GM23338 (cell line): ENCODE measurements around the gene PTPA. TPM values are rescaled to one million over a fixed set of nuclear protein-coding genes. Genes with fewer than 3 reads are reported as not detected.

Experiments
- ATAC-seq: fragments of 200-7000 bp; cut with Tn5 transposase; 3 replicates; pipeline ENCODE4 v1.9.1; 2020
- DNase-seq: peaks from one replicate; pipeline ENCODE4 v3.0.0-alpha.2; 2015; ENCODE audit warnings: low spot score
- H2AFZ ChIP-seq: fragments of 200-600 bp; sonication (generic); 2 replicates; pipeline ENCODE4 v1.8.0; 2016; ENCODE audit warnings: antibody characterized with exemption, mild to moderate bottlenecking, moderate library complexity
- H3F3A ChIP-seq: fragments of 200-600 bp; sonication (generic); replicated peaks from 2 replicates; pipeline ENCODE4 v1.8.0; 2017; ENCODE audit warnings: antibody characterized with exemption, mixed run types, low read depth
- H3K27ac ChIP-seq: fragments of 200-600 bp; sonication (generic); 2 replicates; pipeline ENCODE4 v1.6.1; 2016; ENCODE audit warnings: low read depth
- H3K27me3 ChIP-seq: fragments of 200-600 bp; sonication (generic); 2 replicates; pipeline ENCODE4 v1.8.0; 2016; ENCODE audit warnings: mild to moderate bottlenecking, mixed run types, moderate library complexity; ENCODE audit not compliant: insufficient read depth
- H3K36me3 ChIP-seq: fragments of 200-600 bp; sonication (generic); 2 replicates; pipeline ENCODE4 v1.8.0; 2016; ENCODE audit warnings: mild to moderate bottlenecking; ENCODE audit not compliant: insufficient read depth
- H3K4me1 ChIP-seq: fragments of 200-600 bp; sonication (generic); 2 replicates; pipeline ENCODE4 v1.8.0; 2016; ENCODE audit warnings: mild to moderate bottlenecking, moderate library complexity; ENCODE audit not compliant: insufficient read depth
- H3K4me2 ChIP-seq: fragments of 200-600 bp; sonication (generic); 2 replicates; pipeline ENCODE4 v1.7.1; 2017; ENCODE audit warnings: mixed run types
- H3K4me3 ChIP-seq: fragments of 200-600 bp; sonication (generic); 2 replicates; pipeline ENCODE4 v1.6.1; 2016; ENCODE audit warnings: mixed run types
- H3K79me2 ChIP-seq: fragments of 200-600 bp; sonication (generic); replicated peaks from 2 replicates; pipeline ENCODE4 v1.8.0; 2017; ENCODE audit warnings: mild to moderate bottlenecking; ENCODE audit not compliant: insufficient read depth
- H3K9me2 ChIP-seq: fragments of 200-600 bp; sonication (generic); 2 replicates; pipeline ENCODE4 v1.8.0; 2017; ENCODE audit not compliant: insufficient read depth
- H4K20me1 ChIP-seq: fragments of 200-600 bp; sonication (generic); replicated peaks from 2 replicates; pipeline ENCODE4 v1.8.0; 2017; ENCODE audit warnings: mild to moderate bottlenecking; ENCODE audit not compliant: insufficient read depth
- H3K27ac Mint-ChIP-seq: 2 replicates; pipeline ENCODE4 v1.8.0; 2020; ENCODE audit warnings: inconsistent platforms, mild to moderate bottlenecking, moderate library complexity, mixed read lengths
- H3K27me3 Mint-ChIP-seq: 3 replicates; pipeline ENCODE4 v1.8.0; 2022; ENCODE audit warnings: low read depth, mild to moderate bottlenecking, moderate library complexity, mixed read lengths, inconsistent platforms; ENCODE audit not compliant: insufficient read depth, poor library complexity
- H3K36me3 Mint-ChIP-seq: 3 replicates; pipeline ENCODE4 v1.8.0; 2021; ENCODE audit warnings: low read depth, mild to moderate bottlenecking, inconsistent platforms, moderate library complexity, mixed read lengths
- H3K4me1 Mint-ChIP-seq: 3 replicates; pipeline ENCODE4 v1.8.0; 2020; ENCODE audit warnings: mild to moderate bottlenecking, inconsistent platforms, mixed read lengths
- H3K4me3 Mint-ChIP-seq: 3 replicates; pipeline ENCODE4 v1.8.0; 2021; ENCODE audit warnings: moderate library complexity, mild to moderate bottlenecking, inconsistent platforms, mixed read lengths
- H3K9me3 Mint-ChIP-seq: 3 replicates; pipeline ENCODE4 v1.8.0; 2020; ENCODE audit warnings: moderate library complexity, mild to moderate bottlenecking, inconsistent platforms, mixed read lengths
- CREB1 ChIP-seq: fragments of 250-450 bp; sonication (Bioruptor Pico); IDR thresholded peaks from 2 replicates; pipeline ENCODE4 v1.5.0; 2020; ENCODE audit warnings: low read depth, mild to moderate bottlenecking, moderate library complexity
- EZH2 ChIP-seq: fragments of 200-600 bp; sonication (generic); IDR thresholded peaks from one replicate; pipeline ENCODE4 v1.8.0; 2017; ENCODE audit warnings: antibody characterized with exemption, mild to moderate bottlenecking, low read depth; ENCODE audit not compliant: unreplicated experiment
- EZH2phosphoT487 ChIP-seq: fragments of 200-600 bp; sonication (generic); IDR thresholded peaks from one replicate; pipeline ENCODE4 v1.8.1; 2018; ENCODE audit warnings: antibody characterized with exemption; ENCODE audit not compliant: unreplicated experiment
- JUNB ChIP-seq: IDR thresholded peaks from one replicate; pipeline ENCODE4 v1.6.1; 2016; ENCODE audit warnings: antibody characterized with exemption; ENCODE audit not compliant: unreplicated experiment
- NANOG ChIP-seq: IDR thresholded peaks from 2 replicates; pipeline ENCODE4 v1.6.1; 2016; ENCODE audit warnings: antibody characterized with exemption, borderline replicate concordance
- POLR2AphosphoS5 ChIP-seq: IDR thresholded peaks from 2 replicates; pipeline ENCODE4 v1.6.1; 2016; ENCODE audit warnings: antibody characterized with exemption, low read depth
- STAT1 ChIP-seq: IDR thresholded peaks from one replicate; pipeline ENCODE4 v1.6.1; 2016; ENCODE audit warnings: antibody characterized with exemption; ENCODE audit not compliant: unreplicated experiment
- ZNF114 ChIP-seq: fragments of 250-450 bp; sonication (Bioruptor Pico); IDR thresholded peaks from 2 replicates; pipeline ENCODE4 v1.5.0; 2020; ENCODE audit warnings: mild to moderate bottlenecking, moderate library complexity
- ZNF331 ChIP-seq: fragments of 250-450 bp; sonication (Bioruptor Pico); IDR thresholded peaks from 2 replicates; pipeline ENCODE4 v1.5.0; 2020; ENCODE audit warnings: low read depth, mild to moderate bottlenecking, moderate library complexity
- polyA plus RNA-seq: library from polyadenylated mRNA; unstranded; fragments of >200 nt; fragmentation: Nextera tagmentation; extraction: Ambion mirVana; gene quantifications from 2 replicates; pipeline ENCODE4 v1.2.1, GENCODE V29; 2016
- total RNA-seq: library from RNA; depleted of rRNA; stranded (reverse); fragments of >200 nt; shearing (Covaris generic); gene quantifications from 2 replicates; pipeline ENCODE4 v1.2.3, GENCODE V29; 2014
- TF ChIP-seq, protein P1 (sequence below), 2 experiments: fragments of 200-600 bp in 1 of 2; sonication (generic) in 1 of 2; conservative IDR thresholded peaks; 2 replicates each; pipeline versions ENCODE4 v1.5.1 to v1.6.1; 2016 to 2017; ENCODE audit warnings: antibody characterized with exemption in 2 of 2, low read depth in 2 of 2, mild to moderate bottlenecking in 2 of 2, moderate library complexity in 1 of 2
- TF ChIP-seq, protein P2 (sequence below): IDR thresholded peaks from one replicate; pipeline ENCODE4 v1.6.1; 2018; ENCODE audit warnings: antibody characterized with exemption; ENCODE audit not compliant: unreplicated experiment
- TF ChIP-seq, protein P3 (sequence below): IDR thresholded peaks from 2 replicates; pipeline ENCODE4 v1.6.1; 2016; ENCODE audit warnings: antibody characterized with exemption

The PTPA gene
- total and polyA plus RNA-seq, 2 experiments from 2014 or later = 53.9 to 122 TPM

DNA sequence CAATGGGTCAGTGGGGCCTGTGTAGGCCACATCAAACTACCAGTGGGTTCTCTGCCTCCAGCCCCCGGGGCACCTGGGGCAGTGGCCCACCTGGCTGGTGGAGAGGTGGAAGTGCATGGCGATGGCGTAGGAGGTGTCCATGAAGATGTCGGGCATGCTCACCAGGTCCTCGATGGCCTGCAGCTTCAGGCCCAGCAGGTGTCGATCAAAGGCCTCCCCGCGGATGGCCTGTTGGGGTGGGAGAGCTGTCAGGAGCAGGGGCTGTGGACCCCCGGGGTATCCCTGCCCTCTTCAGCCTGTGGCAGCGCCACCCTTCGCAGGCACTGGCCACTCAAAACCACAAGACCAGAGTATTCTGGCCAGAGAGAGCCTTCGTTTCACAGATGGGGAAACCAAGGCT, 15.3 kb upstream of the PTPA start (continued):
- TF ChIP-seq, protein P1, sequence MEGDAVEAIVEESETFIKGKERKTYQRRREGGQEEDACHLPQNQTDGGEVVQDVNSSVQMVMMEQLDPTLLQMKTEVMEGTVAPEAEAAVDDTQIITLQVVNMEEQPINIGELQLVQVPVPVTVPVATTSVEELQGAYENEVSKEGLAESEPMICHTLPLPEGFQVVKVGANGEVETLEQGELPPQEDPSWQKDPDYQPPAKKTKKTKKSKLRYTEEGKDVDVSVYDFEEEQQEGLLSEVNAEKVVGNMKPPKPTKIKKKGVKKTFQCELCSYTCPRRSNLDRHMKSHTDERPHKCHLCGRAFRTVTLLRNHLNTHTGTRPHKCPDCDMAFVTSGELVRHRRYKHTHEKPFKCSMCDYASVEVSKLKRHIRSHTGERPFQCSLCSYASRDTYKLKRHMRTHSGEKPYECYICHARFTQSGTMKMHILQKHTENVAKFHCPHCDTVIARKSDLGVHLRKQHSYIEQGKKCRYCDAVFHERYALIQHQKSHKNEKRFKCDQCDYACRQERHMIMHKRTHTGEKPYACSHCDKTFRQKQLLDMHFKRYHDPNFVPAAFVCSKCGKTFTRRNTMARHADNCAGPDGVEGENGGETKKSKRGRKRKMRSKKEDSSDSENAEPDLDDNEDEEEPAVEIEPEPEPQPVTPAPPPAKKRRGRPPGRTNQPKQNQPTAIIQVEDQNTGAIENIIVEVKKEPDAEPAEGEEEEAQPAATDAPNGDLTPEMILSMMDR (conservative IDR thresholded peaks at IDR 0.05; ENCODE audit: low read depth in 2 of 2) = no peak

DNA sequence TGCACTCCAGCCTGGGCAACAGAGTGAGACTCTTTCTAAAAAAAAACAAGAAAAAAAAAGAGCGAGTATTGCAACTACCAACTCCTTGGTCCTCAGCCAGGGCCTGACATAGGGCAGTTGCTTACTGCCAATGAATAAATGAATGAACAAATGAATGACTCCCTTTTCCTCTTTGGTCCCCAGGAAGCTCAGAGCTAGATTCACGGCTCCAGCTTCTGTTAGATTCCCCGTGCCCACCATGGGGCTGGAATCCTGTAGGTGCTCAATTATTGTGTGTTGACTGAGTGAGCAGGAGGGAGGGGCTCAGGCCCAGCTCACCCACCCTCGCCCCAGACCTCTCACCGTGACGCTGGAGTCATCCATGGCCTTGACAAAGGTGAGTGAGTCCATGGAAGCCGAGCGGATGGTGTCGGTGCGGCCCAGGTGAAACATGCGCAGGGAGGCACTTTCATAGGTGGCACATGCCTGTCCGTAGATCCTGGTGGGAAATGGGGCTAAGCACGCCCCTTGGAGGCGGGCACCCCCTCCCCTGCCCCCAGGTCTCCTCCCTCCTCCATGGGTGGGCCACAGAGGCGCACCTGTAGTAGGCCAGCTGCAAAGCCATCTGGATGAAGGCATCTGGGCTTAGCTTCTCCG, 13.4 kb upstream of the PTPA start:
- no peak overlapping the region for H3K4me3 Mint-ChIP-seq
- ATAC-seq = no peak
- TF ChIP-seq, protein P1 (conservative IDR thresholded peaks at IDR 0.05; ENCODE audit: low read depth in 2 of 2) = no peak
- TF ChIP-seq CREB1 = no peak
- TF ChIP-seq POLR2AphosphoS5 = no peak
- TF ChIP-seq, protein P2, sequence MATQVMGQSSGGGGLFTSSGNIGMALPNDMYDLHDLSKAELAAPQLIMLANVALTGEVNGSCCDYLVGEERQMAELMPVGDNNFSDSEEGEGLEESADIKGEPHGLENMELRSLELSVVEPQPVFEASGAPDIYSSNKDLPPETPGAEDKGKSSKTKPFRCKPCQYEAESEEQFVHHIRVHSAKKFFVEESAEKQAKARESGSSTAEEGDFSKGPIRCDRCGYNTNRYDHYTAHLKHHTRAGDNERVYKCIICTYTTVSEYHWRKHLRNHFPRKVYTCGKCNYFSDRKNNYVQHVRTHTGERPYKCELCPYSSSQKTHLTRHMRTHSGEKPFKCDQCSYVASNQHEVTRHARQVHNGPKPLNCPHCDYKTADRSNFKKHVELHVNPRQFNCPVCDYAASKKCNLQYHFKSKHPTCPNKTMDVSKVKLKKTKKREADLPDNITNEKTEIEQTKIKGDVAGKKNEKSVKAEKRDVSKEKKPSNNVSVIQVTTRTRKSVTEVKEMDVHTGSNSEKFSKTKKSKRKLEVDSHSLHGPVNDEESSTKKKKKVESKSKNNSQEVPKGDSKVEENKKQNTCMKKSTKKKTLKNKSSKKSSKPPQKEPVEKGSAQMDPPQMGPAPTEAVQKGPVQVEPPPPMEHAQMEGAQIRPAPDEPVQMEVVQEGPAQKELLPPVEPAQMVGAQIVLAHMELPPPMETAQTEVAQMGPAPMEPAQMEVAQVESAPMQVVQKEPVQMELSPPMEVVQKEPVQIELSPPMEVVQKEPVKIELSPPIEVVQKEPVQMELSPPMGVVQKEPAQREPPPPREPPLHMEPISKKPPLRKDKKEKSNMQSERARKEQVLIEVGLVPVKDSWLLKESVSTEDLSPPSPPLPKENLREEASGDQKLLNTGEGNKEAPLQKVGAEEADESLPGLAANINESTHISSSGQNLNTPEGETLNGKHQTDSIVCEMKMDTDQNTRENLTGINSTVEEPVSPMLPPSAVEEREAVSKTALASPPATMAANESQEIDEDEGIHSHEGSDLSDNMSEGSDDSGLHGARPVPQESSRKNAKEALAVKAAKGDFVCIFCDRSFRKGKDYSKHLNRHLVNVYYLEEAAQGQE = no peak
- TF ChIP-seq ZNF331 (CRISPR knock-in tag) = no peak
- TF ChIP-seq JUNB = no peak
- TF ChIP-seq, protein P3, sequence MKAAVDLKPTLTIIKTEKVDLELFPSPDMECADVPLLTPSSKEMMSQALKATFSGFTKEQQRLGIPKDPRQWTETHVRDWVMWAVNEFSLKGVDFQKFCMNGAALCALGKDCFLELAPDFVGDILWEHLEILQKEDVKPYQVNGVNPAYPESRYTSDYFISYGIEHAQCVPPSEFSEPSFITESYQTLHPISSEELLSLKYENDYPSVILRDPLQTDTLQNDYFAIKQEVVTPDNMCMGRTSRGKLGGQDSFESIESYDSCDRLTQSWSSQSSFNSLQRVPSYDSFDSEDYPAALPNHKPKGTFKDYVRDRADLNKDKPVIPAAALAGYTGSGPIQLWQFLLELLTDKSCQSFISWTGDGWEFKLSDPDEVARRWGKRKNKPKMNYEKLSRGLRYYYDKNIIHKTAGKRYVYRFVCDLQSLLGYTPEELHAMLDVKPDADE = no peak
- no peak for TF ChIP-seq STAT1
- TF ChIP-seq NANOG = no peak
- no peak for TF ChIP-seq ZNF114 (CRISPR knock-in tag)
- TF ChIP-seq EZH2 = no peak
- no peak for TF ChIP-seq EZH2phosphoT487

More for the DNA sequence above, 13.4 kb upstream of the PTPA start:
- Histone ChIP-seq H3F3A (no peaks in the 10 kb centered on the region), H3K4me2 (no peak overlapping the region), H3K4me3 (no peak overlapping the region), H4K20me1 (peaks cover 4% of the 10 kb centered on the region; the same call in 1 of the 2 replicates), H3K9me2 (no peaks in the 10 kb centered on the region), H2AFZ (no peak overlapping the region), H3K36me3 (no peaks in the 10 kb centered on the region), H3K4me1 (peaks cover under 1% of the 10 kb centered on the region; the same call in 1 of the 2 replicates), H3K27ac (no peak overlapping the region), H3K79me2 (no peaks in the 10 kb centered on the region), H3K27me3 (no peaks in the 10 kb centered on the region)
- Mint-ChIP-seq H3K4me1 (peaks cover 6% of the 10 kb centered on the region), H3K27ac (no peak overlapping the region), H3K9me3 (no peaks in the 10 kb centered on the region), H3K27me3 (peaks cover 16% of the 10 kb centered on the region), H3K36me3 (no peaks in the 10 kb centered on the region)
- DNase-seq = no peak
